Fibroblast of villous mesenchyme (primary cell): ENCODE measurements around the gene RET. TPM values are rescaled to one million over a fixed set of nuclear protein-coding genes. Genes with fewer than 3 reads are reported as not detected.

Source experiments
- DNase-seq: peaks from one replicate; pipeline ENCODE4 v3.0.0-alpha.2; 2010; ENCODE audit warnings: low read depth
- H3K4me3 ChIP-seq: 2 replicates; pipeline ENCODE4 v1.5.1; 2011; ENCODE audit warnings: low read depth, mild to moderate bottlenecking, low read length
- CTCF ChIP-seq: IDR thresholded peaks from 2 replicates; pipeline ENCODE4 v1.5.1; 2012; ENCODE audit warnings: low read depth, mild to moderate bottlenecking, low read length; ENCODE audit not compliant: insufficient read depth
- total RNA-seq: library from RNA; depleted of rRNA; stranded (reverse); fragments of >200 nt; gene quantifications from 2 replicates; pipeline ENCODE4 v1.2.3, GENCODE V29; 2012

Gene RET
- total RNA-seq, 1 donor = 0.43 TPM

- no peak overlapping the region for H3K4me3 ChIP-seq
- TF ChIP-seq CTCF = no peak
- no peak for DNase-seq
These were observed 7.9 kb downstream of the RET start for GRCh38 chr10:43084812-43085211.

- no peak for TF ChIP-seq CTCF
- no peak overlapping the region for H3K4me3 ChIP-seq
- DNase-seq = no peak
These were observed 9.6 kb downstream of the RET start for GRCh38 chr10:43086321-43086942.

GRCh38 chr10:43089519-43089918, 12.7 kb downstream of the RET start:
- TF ChIP-seq CTCF = no peak
- no peak for DNase-seq
- no peak overlapping the region for H3K4me3 ChIP-seq

GRCh38 chr10:43090188-43090587, 13.3 kb downstream of the RET start:
- no peak overlapping the region for H3K4me3 ChIP-seq

GRCh38 chr10:43090664-43091063, 13.8 kb downstream of the RET start:
- DNase-seq = no peak
- no peak overlapping the region for H3K4me3 ChIP-seq
- no peak for TF ChIP-seq CTCF

More at GRCh38 chr10:43090188-43090587, 13.3 kb downstream of the RET start:
- no peak for TF ChIP-seq CTCF
- DNase-seq = no peak

- TF ChIP-seq CTCF = no peak
- no peak for DNase-seq
- H3K4me3 ChIP-seq = no peak overlapping the region
These were observed 15.0 kb downstream of the RET start for GRCh38 chr10:43091846-43092245.
